Activated naive CD8-positive, alpha-beta T cell treated with anti-CD3 and anti-CD28 coated beads, Interleukin-2, amount 50 U/mL, for 16 hours (primary cell): ENCODE measurements around the gene RGPD5.
"Not testable (repeated sequence)": the region's sequence is repeated elsewhere in the genome, so short reads cannot be mapped to it uniquely, and the experiment has no call there.

Experiments
- DNase-seq: peaks from one replicate; pipeline ENCODE4 v3.0.0-alpha.2; 2020; ENCODE audit warnings: low read depth, low spot score

RGPD5 gene

DNA sequence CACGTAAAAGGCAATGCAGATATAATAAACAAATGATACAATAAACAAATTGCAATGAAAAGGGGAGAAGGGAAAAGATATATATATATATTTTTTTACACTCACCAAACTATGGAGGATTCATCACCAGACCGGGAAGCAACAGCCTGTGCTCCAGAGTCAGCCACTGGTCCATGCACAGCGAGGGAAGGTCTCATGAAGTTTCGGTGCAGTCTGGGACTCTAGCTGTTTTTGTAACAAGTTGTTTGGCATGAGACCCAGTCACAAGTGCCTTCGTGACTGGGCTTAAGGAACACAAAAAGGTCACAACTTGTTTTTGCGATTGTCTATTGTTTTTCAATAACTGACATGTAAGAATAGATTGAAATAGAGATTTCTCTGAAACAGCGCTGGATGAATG, 99.6 kb downstream of the RGPD5 start:
- DNase-seq: not testable (repeated sequence)

DNA sequence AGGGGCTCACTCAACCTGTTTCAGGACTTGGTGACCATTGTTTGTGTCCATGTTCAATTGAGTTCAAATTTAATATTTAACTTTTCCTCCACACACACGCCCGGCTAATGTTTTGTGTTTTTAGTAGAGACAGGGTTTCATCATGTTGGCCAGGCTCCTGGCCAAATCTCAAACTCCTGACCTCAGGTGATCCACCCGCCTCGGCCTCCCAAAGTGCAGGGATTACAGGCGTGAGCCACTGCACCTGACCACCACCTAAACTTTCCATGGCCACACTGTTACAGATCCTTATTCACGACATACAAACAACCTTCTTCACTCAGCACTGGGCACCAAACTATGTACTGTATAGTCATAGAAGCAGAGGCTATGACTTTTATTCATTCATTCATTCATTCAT, 100.0 kb downstream of the RGPD5 start:
- DNase-seq: not testable (repeated sequence)

DNA sequence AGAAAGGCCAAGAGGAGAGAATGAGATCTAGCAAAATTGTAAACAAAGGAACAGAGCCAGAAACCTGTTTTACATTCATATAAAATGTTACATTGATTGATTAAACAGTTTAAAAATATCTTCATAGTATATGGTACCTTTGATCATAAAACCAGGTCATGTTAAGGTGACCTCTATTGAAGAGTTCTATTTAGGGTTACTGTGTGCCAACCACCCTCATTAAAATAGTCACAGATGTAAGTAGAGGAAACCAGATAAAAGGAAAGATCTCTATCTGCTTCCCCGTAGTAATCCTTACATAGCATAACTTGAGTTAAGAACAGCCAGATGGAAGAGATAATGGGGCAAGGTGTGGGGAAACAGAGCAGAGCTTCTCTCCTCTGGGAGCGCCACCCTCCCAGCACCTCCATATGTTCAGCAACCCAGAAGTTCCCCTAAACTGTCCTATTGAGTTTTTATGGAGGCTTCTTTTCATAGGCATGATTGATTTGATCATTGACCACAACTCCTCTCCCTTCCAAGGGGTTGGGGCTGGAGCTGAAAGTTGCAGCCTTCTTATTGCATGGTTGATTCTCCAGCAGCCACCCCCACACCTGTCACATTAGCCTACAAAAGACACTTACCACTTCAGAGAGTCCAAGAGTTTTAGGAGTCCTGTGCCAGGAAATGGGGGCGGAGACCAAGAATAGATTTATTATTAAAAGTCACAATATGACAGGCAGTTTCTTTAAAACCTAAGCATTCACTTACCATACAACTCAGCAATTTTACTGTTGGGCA, 101.2 kb downstream of the RGPD5 start:
- DNase-seq: not testable (repeated sequence)

DNA sequence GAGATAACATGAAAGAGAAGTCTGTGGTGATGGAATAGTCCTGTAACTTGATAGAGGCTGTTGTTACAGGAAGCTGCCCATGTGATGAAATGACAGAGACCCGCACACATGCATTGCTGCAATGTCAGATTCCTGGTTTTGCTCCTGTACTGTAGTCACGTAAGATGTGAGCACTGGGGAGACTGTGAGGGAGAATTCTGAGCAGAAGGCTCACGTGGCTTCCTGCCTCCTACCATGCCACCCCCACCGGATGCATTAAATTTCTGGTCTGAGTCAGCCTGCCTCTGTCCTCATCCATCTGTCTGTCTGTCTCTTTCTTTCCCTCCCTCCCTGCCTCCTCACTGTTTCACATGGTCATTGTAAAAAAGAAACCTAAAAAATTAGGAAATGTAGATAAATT, 102.1 kb downstream of the RGPD5 start:
- not testable (repeated sequence) for DNase-seq

DNA sequence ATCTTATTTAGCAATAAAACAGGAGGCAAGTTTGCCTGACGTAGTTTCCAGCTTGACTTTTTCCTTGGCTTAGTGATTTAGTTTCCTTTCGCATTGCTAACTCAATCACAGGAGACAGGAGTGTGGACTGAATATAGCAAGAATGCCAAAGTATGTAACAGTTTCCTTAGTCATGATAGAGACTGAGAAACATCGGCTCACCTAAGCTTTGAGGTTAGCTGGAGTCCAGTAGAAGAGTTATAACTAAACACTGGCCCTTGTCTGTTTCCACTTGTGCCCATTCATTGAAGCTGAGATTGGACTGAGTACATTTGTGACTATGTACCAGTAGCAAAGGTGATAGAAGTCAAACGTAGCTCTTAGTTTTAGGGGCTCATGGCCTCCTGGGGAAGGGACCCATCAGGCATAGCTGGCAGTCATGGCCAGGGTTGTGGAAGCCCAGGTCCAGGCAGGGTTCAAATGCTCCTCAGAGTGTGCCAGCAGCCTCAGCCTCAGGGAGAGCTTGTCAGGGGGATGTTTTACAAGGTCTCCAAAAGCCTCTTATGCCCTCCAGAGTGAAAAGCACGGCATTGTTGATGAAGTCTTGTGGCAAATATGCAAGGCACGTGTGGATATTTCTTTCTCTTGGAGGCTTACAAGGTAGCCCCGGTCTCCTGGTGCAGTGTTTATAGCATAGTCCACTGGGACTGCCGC, 103.8 kb downstream of the RGPD5 start:
- DNase-seq: not testable (repeated sequence)

DNA sequence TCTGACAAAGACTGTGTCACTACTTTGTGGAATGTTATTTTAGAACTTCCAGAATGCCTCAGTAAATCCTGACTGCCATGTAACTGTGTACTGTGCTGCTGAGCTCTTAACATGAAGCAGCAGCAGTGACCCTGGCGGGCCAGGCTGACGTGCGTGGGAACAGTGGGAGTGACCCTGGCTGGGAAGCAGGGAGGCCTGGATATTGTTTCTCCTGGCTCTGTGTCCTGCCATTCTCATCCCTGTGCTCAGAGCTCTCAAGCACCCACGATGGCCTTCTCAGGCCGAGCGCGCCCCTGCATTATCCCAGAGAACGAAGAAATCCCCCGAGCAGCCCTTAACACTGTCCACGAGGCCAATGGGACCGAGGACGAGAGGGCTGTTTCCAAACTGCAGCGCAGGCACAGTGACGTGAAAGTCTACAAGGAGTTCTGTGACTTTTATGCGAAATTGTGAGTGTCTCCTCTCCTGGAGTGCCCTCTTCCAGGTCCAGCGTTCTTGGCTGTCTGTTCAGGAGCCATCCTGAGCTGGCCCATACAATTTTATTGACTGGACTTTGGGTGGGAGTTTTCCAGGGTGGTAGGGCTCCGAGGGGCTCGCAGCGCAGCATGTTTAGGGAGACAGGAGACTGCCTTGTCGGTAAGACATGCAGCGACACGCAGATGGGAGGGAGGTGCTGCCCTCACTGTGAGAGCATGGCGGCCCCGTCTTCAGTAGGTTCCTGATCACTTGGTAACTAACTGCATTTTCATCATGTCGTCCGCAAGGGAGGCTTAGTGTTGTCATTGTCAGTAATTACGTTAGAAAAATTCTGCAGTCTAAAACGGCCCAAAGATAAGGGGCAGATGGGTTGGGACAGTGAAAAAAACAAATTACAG, 104.6 kb downstream of the RGPD5 start, which contains the start of gene LIMS3:
LIMS3 (plus strand) TSS at position 227 of the 875 bp plus-strand sequence; CDS start at position 268, 41 bp downstream.
- not testable (repeated sequence) for DNase-seq

DNA sequence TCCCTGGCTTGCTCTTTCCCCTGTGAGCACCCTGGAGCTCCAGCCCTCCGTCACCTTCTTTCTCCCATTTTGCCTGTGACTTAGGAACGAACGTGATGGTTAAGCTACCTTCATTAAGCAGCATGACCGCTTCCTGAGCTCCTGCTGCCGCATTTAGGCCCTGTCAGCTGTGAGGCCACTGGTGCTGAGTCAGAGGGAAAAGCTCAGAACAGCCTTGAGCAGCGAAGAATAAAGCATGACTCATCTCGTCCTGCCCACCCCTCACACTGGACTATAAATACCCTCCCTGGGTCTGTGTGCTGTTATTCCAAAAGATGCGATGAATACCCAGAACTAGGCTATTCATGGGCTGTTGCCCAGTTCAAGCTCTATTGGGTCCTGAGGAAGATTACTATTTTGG, 111.7 kb downstream of the RGPD5 start:
- DNase-seq: not testable (repeated sequence)
